Brain microvascular endothelial cell (primary cell): ENCODE results near the gene TBC1D16.

Experiments used
- DNase-seq: peaks from one replicate; pipeline ENCODE4 v3.0.0-alpha.2; 2020
- H3K27ac ChIP-seq: fragments of 250-450 bp; sonication (Bioruptor Pico); 2 replicates; pipeline ENCODE4 v1.5.1; 2020; ENCODE audit warnings: mild to moderate bottlenecking, moderate library complexity
- H3K27me3 ChIP-seq: fragments of 250-450 bp; sonication (Bioruptor Pico); replicated peaks from 2 replicates; pipeline ENCODE4 v1.5.1; 2020; ENCODE audit warnings: mild to moderate bottlenecking
- H3K36me3 ChIP-seq: fragments of 250-450 bp; sonication (Bioruptor Pico); replicated peaks from 2 replicates; pipeline ENCODE4 v1.5.1; 2020; ENCODE audit warnings: mild to moderate bottlenecking
- H3K4me3 ChIP-seq: 2 replicates; pipeline ENCODE4 v1.5.1; 2011; ENCODE audit warnings: low read depth, mild to moderate bottlenecking, control low read depth, low read length, moderate library complexity
- in situ Hi-C: cut with HindIII; loops from 2 replicates; pipeline ENCODE4 v1.10.0; 2017; ENCODE audit warnings: low sequenced_read_pairs, low pct_ligation_motif_present
- TF ChIP-seq, protein P1 (sequence below): IDR thresholded peaks from 2 replicates; pipeline ENCODE4 v1.5.1; 2011; ENCODE audit warnings: low read depth, mild to moderate bottlenecking, moderate library complexity, low read length, control low read depth, inconsistent platforms; ENCODE audit errors: missing control alignments

Gene TBC1D16

DNA sequence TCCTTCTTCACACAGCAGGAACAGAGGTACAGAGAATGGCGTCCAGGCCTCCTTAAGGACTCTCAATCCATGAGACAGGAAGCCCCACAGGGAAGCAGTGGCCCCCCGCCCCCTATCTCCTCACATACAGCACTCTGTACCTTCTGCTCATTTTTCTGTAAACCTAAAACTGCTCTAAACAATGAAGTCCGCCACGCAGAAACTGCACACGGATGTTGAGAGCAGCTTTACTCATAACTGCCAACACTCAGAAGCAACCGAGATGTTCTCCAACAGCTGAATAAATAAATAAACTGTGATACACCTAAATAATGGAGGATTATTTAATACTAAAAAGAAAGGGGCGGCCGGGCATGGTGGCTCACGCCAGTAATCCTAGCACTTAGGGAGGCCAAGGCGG, 9.9 kb downstream of the TBC1D16 start:
- H3K4me3 ChIP-seq, result no peak overlapping the region
- in situ Hi-C loops, result no loop called here
- peaks cover 2% of the 10 kb centered on the region for H3K36me3 ChIP-seq
- no peak for DNase-seq
- TF ChIP-seq, protein P1, sequence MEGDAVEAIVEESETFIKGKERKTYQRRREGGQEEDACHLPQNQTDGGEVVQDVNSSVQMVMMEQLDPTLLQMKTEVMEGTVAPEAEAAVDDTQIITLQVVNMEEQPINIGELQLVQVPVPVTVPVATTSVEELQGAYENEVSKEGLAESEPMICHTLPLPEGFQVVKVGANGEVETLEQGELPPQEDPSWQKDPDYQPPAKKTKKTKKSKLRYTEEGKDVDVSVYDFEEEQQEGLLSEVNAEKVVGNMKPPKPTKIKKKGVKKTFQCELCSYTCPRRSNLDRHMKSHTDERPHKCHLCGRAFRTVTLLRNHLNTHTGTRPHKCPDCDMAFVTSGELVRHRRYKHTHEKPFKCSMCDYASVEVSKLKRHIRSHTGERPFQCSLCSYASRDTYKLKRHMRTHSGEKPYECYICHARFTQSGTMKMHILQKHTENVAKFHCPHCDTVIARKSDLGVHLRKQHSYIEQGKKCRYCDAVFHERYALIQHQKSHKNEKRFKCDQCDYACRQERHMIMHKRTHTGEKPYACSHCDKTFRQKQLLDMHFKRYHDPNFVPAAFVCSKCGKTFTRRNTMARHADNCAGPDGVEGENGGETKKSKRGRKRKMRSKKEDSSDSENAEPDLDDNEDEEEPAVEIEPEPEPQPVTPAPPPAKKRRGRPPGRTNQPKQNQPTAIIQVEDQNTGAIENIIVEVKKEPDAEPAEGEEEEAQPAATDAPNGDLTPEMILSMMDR, result no peak
- no peak overlapping the region for H3K27ac ChIP-seq
- H3K27me3 ChIP-seq, result no peaks in the 10 kb centered on the region

GRCh38 chr17:80025140-80025539, 10.5 kb downstream of the TBC1D16 start:
- DNase-seq, result no peak
- H3K27ac ChIP-seq, result no peak overlapping the region
- peaks cover 2% of the 10 kb centered on the region for H3K36me3 ChIP-seq
- TF ChIP-seq, protein P1, result no peak
- no peaks in the 10 kb centered on the region for H3K27me3 ChIP-seq
- in situ Hi-C loops, result no loop called here
- H3K4me3 ChIP-seq, result no peak overlapping the region

DNA sequence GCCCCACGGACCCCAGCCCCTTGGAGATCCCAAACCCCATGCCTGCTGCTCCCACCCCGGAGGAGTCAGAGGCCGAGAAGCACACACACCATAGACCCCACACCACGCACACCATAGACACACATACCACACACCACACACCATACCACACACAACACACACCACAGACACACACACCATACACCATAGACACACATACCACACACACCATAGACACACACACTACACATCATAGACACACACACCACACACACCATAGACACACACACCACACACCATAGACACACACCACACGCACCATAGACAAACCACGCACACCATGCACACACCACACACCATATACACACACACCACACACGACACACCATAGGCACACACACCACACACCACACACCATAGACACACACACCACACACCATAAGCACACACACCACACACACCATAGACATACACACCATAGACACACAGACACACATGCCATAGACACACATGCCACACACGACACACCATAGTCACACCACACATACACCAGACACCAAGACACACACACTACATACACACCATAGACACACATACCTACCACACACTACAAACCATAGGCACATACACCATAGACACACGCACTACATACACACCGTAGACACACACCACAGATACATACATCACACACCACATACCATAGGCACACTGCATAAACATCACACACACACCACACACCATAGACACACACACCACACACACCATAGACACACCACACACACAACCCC, 11.3 kb downstream of the TBC1D16 start:
- TF ChIP-seq, protein P1, result no peak
- no peak for DNase-seq
- Histone ChIP-seq H3K4me3 (no peak overlapping the region), H3K27ac (no peak overlapping the region), H3K27me3 (no peaks in the 10 kb centered on the region), H3K36me3 (peaks cover 2% of the 10 kb centered on the region)
- in situ Hi-C loops, result no loop called here

GRCh38 chr17:80023481-80024205, 12.0 kb downstream of the TBC1D16 start:
- in situ Hi-C loops, result no loop called here
- no peak overlapping the region for H3K27ac ChIP-seq
- no peak for DNase-seq
- H3K4me3 ChIP-seq, result no peak overlapping the region
- peaks cover 2% of the 10 kb centered on the region for H3K36me3 ChIP-seq
- TF ChIP-seq, protein P1, result no peak
- no peaks in the 10 kb centered on the region for H3K27me3 ChIP-seq

GRCh38 chr17:80021600-80021999, 14.1 kb downstream of the TBC1D16 start:
- in situ Hi-C loops, result no loop called here
- TF ChIP-seq, protein P1, result no peak
- Histone ChIP-seq H3K27ac (no peak overlapping the region), H3K36me3 (no peaks in the 10 kb centered on the region), H3K4me3 (no peak overlapping the region), H3K27me3 (no peaks in the 10 kb centered on the region)
- DNase-seq, result no peak
